RCC 7860 (cell line): ENCODE measurements around the gene NLRC5.

Source experiments
- DNase-seq: peaks from one replicate; pipeline ENCODE4 v3.0.0-alpha.2; 2015; ENCODE audit warnings: low spot score
- FAIRE-seq: peaks from 2 replicates; lab custom pipeline; 2012; peaks lifted over from hg19 to GRCh38; lab: Jason Lieb, UNC

NLRC5 gene

GRCh38 chr16:57020651-57021050, 31.3 kb downstream of the NLRC5 start:
- FAIRE-seq (no peak), DNase-seq (no peak)

- FAIRE-seq = no peak
These were observed 32.4 kb downstream of the NLRC5 start for GRCh38 chr16:57021757-57022156.

GRCh38 chr16:57022445-57022844, 33.1 kb downstream of the NLRC5 start:
- no peak for DNase-seq
- FAIRE-seq = no peak

More at GRCh38 chr16:57021757-57022156, 32.4 kb downstream of the NLRC5 start:
- DNase-seq = no peak

- no peak for DNase-seq
- no peak for FAIRE-seq
These were observed 34.3 kb downstream of the NLRC5 start for GRCh38 chr16:57023541-57024249.

- DNase-seq = no peak
- FAIRE-seq = no peak
These were observed 35.7 kb downstream of the NLRC5 start for GRCh38 chr16:57024894-57025680.

- no peak for FAIRE-seq
These were observed 36.8 kb downstream of the NLRC5 start for GRCh38 chr16:57025941-57026777.

GRCh38 chr16:57026778-57027062, 37.4 kb downstream of the NLRC5 start:
- no peak for FAIRE-seq
- DNase-seq = no peak

More at GRCh38 chr16:57025941-57026777, 36.8 kb downstream of the NLRC5 start:
- no peak for DNase-seq

GRCh38 chr16:57027067-57027466, 37.7 kb downstream of the NLRC5 start:
- DNase-seq (no peak), FAIRE-seq (no peak)

GRCh38 chr16:57028086-57028485, 38.7 kb downstream of the NLRC5 start:
- no peak for DNase-seq
- no peak for FAIRE-seq

- FAIRE-seq (no peak), DNase-seq (peak; percentile 16)
These were observed 40.1 kb downstream of the NLRC5 start for GRCh38 chr16:57029161-57030160.

GRCh38 chr16:57030346-57030902, 41.1 kb downstream of the NLRC5 start:
- FAIRE-seq (no peak), DNase-seq (no peak)

GRCh38 chr16:57031156-57031555, 41.8 kb downstream of the NLRC5 start:
- DNase-seq (no peak), FAIRE-seq (no peak)

- FAIRE-seq = no peak
- no peak for DNase-seq
These were observed 43.0 kb downstream of the NLRC5 start for GRCh38 chr16:57032346-57032745.

- DNase-seq = no peak
These were observed 43.6 kb downstream of the NLRC5 start for GRCh38 chr16:57032931-57033330.

GRCh38 chr16:57036315-57036714, 47.0 kb downstream of the NLRC5 start:
- FAIRE-seq = no peak
- DNase-seq = no peak

More at GRCh38 chr16:57032931-57033330, 43.6 kb downstream of the NLRC5 start:
- no peak for FAIRE-seq

GRCh38 chr16:57036945-57037344, 47.6 kb downstream of the NLRC5 start:
- DNase-seq (no peak), FAIRE-seq (no peak)

GRCh38 chr16:57038166-57038565, 48.8 kb downstream of the NLRC5 start:
- DNase-seq (no peak), FAIRE-seq (no peak)

GRCh38 chr16:57039148-57039812, 49.9 kb downstream of the NLRC5 start:
- no peak for FAIRE-seq
- no peak for DNase-seq
